ENCODE data around the gene UCP3.
A peak's percentile ranks its signal among the peaks of the same experiment; 100 is the strongest.
"Not testable (repeated sequence)": the region's sequence is repeated elsewhere in the genome, so short reads cannot be mapped to it uniquely, and the experiment has no call there.

UCP3 gene

DNA sequence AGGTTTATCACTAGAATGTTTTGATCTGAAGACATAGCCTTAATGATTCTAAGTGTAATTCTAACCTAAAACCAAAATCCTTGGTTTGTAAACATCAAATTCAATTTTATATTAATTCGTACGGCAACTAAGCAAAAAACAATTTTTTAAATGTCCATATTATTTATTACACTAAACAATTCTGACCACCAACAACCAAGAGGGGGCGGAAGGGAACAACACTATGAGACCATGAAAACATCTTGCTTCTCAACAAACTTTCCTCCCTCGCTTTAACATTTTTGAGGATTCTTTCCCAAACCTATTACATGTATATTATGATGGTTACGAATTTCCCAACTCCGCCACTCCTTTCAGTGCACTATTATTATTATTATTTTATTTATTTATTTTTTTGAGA is 19.7 kb downstream of the UCP3 start:
- 0 out of 2 replicates have a peak overlapping the region, but pooled peaks have one; percentile 0 for H3K4me2 ChIP-seq (ENCODE audit: low read length)
- H3K79me2 ChIP-seq (ENCODE audit: low read length) = no peaks in the 10 kb centered on the region
- no peak overlapping the region for H3K9ac ChIP-seq (ENCODE audit: low read length)
- H4K20me1 ChIP-seq (ENCODE audit: insufficient read depth, low read length) = no peaks in the 10 kb centered on the region
- H3K36me3 ChIP-seq (replicated peaks; ENCODE audit: low read depth, low read length) = no peaks in the 10 kb centered on the region
- peaks cover 69% of the 10 kb centered on the region for H3K4me1 ChIP-seq (ENCODE audit: low read length)
- H3K27me3 ChIP-seq (ENCODE audit: low read depth, low read length) = no peaks in the 10 kb centered on the region
- H2AFZ ChIP-seq (ENCODE audit: low read depth, low read length) = no peak overlapping the region
- TF ChIP-seq, protein P1, sequence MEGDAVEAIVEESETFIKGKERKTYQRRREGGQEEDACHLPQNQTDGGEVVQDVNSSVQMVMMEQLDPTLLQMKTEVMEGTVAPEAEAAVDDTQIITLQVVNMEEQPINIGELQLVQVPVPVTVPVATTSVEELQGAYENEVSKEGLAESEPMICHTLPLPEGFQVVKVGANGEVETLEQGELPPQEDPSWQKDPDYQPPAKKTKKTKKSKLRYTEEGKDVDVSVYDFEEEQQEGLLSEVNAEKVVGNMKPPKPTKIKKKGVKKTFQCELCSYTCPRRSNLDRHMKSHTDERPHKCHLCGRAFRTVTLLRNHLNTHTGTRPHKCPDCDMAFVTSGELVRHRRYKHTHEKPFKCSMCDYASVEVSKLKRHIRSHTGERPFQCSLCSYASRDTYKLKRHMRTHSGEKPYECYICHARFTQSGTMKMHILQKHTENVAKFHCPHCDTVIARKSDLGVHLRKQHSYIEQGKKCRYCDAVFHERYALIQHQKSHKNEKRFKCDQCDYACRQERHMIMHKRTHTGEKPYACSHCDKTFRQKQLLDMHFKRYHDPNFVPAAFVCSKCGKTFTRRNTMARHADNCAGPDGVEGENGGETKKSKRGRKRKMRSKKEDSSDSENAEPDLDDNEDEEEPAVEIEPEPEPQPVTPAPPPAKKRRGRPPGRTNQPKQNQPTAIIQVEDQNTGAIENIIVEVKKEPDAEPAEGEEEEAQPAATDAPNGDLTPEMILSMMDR (IDR thresholded peaks at IDR 0.05; ENCODE audit: low read depth, low read length) = peak; percentile 56
- TF ChIP-seq EZH2phosphoT487 (IDR thresholded peaks at IDR 0.05; ENCODE audit: low read depth) = no peak
- H3K4me3 ChIP-seq (ENCODE audit: low read length) = no peak overlapping the region
- H3K9me3 ChIP-seq (ENCODE audit: insufficient read depth, low read length) = no peaks in the 10 kb centered on the region
- H3K27ac ChIP-seq (ENCODE audit: low read length) = no peak overlapping the region

DNA sequence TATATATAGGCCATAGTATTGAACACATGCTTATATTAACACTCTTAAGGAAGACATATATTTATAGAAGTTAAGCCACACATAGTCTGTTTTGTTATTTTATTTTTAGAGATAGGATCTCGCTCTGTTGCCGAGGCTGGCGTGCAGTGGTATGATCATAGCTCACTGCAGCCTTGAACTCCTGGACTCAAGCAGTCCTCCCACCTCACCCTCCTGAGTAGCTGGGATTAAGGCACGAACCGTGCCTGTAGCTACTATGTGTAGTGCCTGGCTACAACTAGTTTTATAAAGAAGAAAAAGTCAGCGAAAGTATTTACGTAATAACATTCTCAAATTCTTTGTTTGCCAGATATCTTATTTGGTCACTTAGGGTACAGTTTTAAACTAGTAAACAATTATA is 20.7 kb downstream of the UCP3 start:
- peaks cover 67% of the 10 kb centered on the region for H3K4me1 ChIP-seq (ENCODE audit: low read length)
- H2AFZ ChIP-seq (ENCODE audit: low read depth, low read length) = no peak overlapping the region
- no peak for TF ChIP-seq EZH2phosphoT487 (IDR thresholded peaks at IDR 0.05; ENCODE audit: low read depth)
- no peak overlapping the region for H3K4me3 ChIP-seq (ENCODE audit: low read length)
- no peak overlapping the region for H3K9ac ChIP-seq (ENCODE audit: low read length)
- H4K20me1 ChIP-seq (ENCODE audit: insufficient read depth, low read length) = no peaks in the 10 kb centered on the region
- H3K36me3 ChIP-seq (replicated peaks; ENCODE audit: low read depth, low read length) = no peaks in the 10 kb centered on the region
- no peaks in the 10 kb centered on the region for H3K79me2 ChIP-seq (ENCODE audit: low read length)
- H3K4me2 ChIP-seq (ENCODE audit: low read length) = no peak overlapping the region
- no peak overlapping the region for H3K27ac ChIP-seq (ENCODE audit: low read length)
- no peaks in the 10 kb centered on the region for H3K27me3 ChIP-seq (ENCODE audit: low read depth, low read length)
- H3K9me3 ChIP-seq (ENCODE audit: insufficient read depth, low read length) = no peaks in the 10 kb centered on the region

DNA sequence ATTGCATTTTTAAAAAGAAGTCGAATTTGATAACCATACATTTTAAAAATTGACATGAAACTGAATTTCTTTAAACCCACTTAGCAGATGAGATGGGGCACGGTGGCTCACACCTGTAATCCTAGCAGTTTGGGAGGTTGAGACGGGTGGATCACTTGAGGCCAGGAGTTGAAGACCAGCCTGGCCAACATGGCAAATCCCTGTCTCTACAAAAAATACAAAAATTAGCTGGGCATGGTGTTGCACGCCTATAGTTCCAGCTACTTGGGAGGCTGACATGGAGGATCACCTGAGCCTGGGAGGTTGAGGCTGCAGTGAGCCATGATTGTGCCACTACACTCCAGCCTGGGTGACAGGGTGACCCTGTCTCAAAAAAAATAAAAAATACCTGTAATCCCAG is 23.2 kb downstream of the UCP3 start:
- H3K4me1 ChIP-seq (ENCODE audit: low read length) = peaks cover 49% of the 10 kb centered on the region
- not testable (repeated sequence) for H3K27ac ChIP-seq (ENCODE audit: low read length); H3K27me3 ChIP-seq (ENCODE audit: low read depth, low read length); H3K4me2 ChIP-seq (ENCODE audit: low read length); H3K9ac ChIP-seq (ENCODE audit: low read length); H3K9me3 ChIP-seq (ENCODE audit: insufficient read depth, low read length); H2AFZ ChIP-seq (ENCODE audit: low read depth, low read length); H4K20me1 ChIP-seq (ENCODE audit: insufficient read depth, low read length); H3K4me3 ChIP-seq (ENCODE audit: low read length)
- peaks cover 19% of the 10 kb centered on the region for H3K36me3 ChIP-seq (replicated peaks; ENCODE audit: low read depth, low read length)
- H3K79me2 ChIP-seq (ENCODE audit: low read length) = peaks cover 23% of the 10 kb centered on the region

DNA sequence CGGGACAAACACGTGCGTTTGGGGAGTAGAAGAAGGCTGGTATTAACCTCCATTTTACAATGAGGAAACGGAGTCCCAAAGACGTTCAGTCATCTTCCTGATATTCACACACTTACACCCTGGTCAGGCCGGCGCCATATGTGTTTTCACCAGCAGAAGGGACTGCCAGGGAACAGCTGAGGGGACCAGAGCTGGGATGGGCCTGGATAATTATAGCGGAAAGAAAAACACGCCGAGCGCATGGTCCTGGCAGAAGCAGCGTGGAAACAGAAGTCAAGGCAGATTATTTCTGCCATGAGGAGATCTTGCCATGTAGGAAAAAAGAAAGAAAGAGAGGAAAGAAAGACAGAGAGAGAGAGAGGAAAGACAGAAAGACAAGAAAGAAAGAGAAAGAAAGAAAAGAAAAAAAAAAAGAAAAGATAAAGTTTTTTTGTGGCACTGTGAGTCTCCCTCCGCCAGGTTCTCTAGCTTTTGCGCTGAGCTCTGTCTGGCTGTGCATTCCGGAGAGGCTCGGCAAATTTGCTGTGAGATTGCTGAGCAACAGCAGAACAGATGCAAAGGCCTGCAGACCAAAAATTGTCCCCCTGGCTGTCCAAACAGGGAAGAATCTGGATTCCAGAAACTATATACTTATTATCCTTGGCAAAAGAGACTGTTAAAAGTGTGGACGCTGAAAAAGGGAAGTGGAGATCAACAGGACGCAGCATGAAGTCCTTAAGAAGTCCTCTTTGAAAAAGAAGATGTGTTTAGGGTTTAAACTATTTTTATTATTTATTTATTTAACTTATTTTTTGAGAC is 24.9 kb downstream of the UCP3 start:
- peaks cover 37% of the 10 kb centered on the region for H3K79me2 ChIP-seq (ENCODE audit: low read length)

More for the DNA sequence above, 24.9 kb downstream of the UCP3 start:
- Histone ChIP-seq H3K36me3 (replicated peaks; ENCODE audit: low read depth, low read length) (peaks cover 31% of the 10 kb centered on the region), H4K20me1 (ENCODE audit: insufficient read depth, low read length) (peaks cover 15% of the 10 kb centered on the region), H3K27ac (ENCODE audit: low read length) (peak overlapping the region; percentile 95), H2AFZ (ENCODE audit: low read depth, low read length) (0 out of 2 replicates have a peak overlapping the region, but pooled peaks have one; percentile 25), H3K27me3 (ENCODE audit: low read depth, low read length) (no peaks in the 10 kb centered on the region), H3K4me1 (ENCODE audit: low read length) (peaks cover 52% of the 10 kb centered on the region), H3K9ac (ENCODE audit: low read length) (peak overlapping the region; percentile 88), H3K9me3 (ENCODE audit: insufficient read depth, low read length) (no peaks in the 10 kb centered on the region), H3K4me3 (ENCODE audit: low read length) (peak overlapping the region; percentile 96), H3K4me2 (ENCODE audit: low read length) (peak overlapping the region; percentile 82)
- TF ChIP-seq EZH2phosphoT487 (IDR thresholded peaks at IDR 0.05; ENCODE audit: low read depth) = no peak
- TF ChIP-seq, protein P1 (IDR thresholded peaks at IDR 0.05; ENCODE audit: low read depth, low read length) = no peak
